Measurements from ENCODE around the gene TAF10. TPM values are rescaled to one million over a fixed set of nuclear protein-coding genes. Genes with fewer than 3 reads are reported as not detected.

TAF10 gene
- total and polyA plus RNA-seq, 2 of the 13 experiments (the other 11 are each of a cell fraction or from before 2014, with no cell fraction given): 71.3 to 134 TPM

GRCh38 chr11:6612213-6613041, at the start of gene TAF10 (continued):
- TF ChIP-seq UBTF (CRISPR knock-in tag; IDR thresholded peaks at IDR 0.05) (peak; percentile 68), ZNF264 (CRISPR knock-in tag; IDR thresholded peaks at IDR 0.05) (no peak), TOE1 (CRISPR knock-in tag; IDR thresholded peaks at IDR 0.05) (no peak), PBX2 (CRISPR knock-in tag; IDR thresholded peaks at IDR 0.05) (no peak), ZNF136 (CRISPR knock-in tag; IDR thresholded peaks at IDR 0.05; ENCODE audit: low read depth) (peak; percentile 51; the same call in 1 of the 2 replicates), DNMT1 (CRISPR knock-in tag; IDR thresholded peaks at IDR 0.05) (0 out of 2 replicates have a peak, but pooled peaks have one; percentile 17), ZNF253 (CRISPR knock-in tag; IDR thresholded peaks at IDR 0.05; ENCODE audit: borderline replicate concordance) (no peak), NAIF1 (CRISPR knock-in tag; IDR thresholded peaks at IDR 0.05; ENCODE audit: borderline replicate concordance) (peak; percentile 98), ZNF33B (CRISPR knock-in tag; IDR thresholded peaks at IDR 0.05) (no peak), GLMP (CRISPR knock-in tag; IDR thresholded peaks at IDR 0.05; ENCODE audit: borderline replicate concordance) (no peak), ESRRA (CRISPR knock-in tag; IDR thresholded peaks at IDR 0.05; ENCODE audit: low read depth) (no peak), SNAPC2 (CRISPR knock-in tag; IDR thresholded peaks at IDR 0.05) (peak; percentile 91), CEBPB (IDR thresholded peaks at IDR 0.05; ENCODE audit: borderline replicate concordance, low read depth, low read length) (no peak), MTERF4 (CRISPR knock-in tag; IDR thresholded peaks at IDR 0.05) (no peak; the same call in 1 of the 2 replicates), ZNF484 (CRISPR knock-in tag; IDR thresholded peaks at IDR 0.05; ENCODE audit: borderline replicate concordance, low read depth) (no peak), MXD4 (CRISPR knock-in tag; IDR thresholded peaks at IDR 0.05) (no peak; the same call in 1 of the 2 replicates), GZF1 (CRISPR knock-in tag; IDR thresholded peaks at IDR 0.05) (peak; percentile 77; the same call in 1 of the 2 replicates), IRF2 (CRISPR knock-in tag; IDR thresholded peaks at IDR 0.05) (peak; percentile 56; the same call in 1 of the 2 replicates), KLF13 (CRISPR knock-in tag; IDR thresholded peaks at IDR 0.05) (no peak)
- TF ChIP-seq, protein P1, sequence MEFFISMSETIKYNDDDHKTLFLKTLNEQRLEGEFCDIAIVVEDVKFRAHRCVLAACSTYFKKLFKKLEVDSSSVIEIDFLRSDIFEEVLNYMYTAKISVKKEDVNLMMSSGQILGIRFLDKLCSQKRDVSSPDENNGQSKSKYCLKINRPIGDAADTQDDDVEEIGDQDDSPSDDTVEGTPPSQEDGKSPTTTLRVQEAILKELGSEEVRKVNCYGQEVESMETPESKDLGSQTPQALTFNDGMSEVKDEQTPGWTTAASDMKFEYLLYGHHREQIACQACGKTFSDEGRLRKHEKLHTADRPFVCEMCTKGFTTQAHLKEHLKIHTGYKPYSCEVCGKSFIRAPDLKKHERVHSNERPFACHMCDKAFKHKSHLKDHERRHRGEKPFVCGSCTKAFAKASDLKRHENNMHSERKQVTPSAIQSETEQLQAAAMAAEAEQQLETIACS (CRISPR knock-in tag; IDR thresholded peaks at IDR 0.05): no peak
- TF ChIP-seq, protein P2, sequence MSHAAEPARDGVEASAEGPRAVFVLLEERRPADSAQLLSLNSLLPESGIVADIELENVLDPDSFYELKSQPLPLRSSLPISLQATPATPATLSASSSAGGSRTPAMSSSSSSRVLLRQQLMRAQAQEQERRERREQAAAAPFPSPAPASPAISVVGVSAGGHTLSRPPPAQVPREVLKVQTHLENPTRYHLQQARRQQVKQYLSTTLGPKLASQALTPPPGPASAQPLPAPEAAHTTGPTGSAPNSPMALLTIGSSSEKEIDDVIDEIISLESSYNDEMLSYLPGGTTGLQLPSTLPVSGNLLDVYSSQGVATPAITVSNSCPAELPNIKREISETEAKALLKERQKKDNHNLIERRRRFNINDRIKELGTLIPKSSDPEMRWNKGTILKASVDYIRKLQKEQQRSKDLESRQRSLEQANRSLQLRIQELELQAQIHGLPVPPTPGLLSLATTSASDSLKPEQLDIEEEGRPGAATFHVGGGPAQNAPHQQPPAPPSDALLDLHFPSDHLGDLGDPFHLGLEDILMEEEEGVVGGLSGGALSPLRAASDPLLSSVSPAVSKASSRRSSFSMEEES (CRISPR knock-in tag; IDR thresholded peaks at IDR 0.05): peak; percentile 30; the same call in 1 of the 2 replicates

Data from HepG2 (cell line).